IPS-NIHi11 (cell line): Measurements from ENCODE around the gene NEBL.

Experiments used
- DNase-seq: peaks from one replicate; pipeline ENCODE4 v3.0.0; 2012; ENCODE audit warnings: mixed read lengths, low spot score

NEBL gene

DNA sequence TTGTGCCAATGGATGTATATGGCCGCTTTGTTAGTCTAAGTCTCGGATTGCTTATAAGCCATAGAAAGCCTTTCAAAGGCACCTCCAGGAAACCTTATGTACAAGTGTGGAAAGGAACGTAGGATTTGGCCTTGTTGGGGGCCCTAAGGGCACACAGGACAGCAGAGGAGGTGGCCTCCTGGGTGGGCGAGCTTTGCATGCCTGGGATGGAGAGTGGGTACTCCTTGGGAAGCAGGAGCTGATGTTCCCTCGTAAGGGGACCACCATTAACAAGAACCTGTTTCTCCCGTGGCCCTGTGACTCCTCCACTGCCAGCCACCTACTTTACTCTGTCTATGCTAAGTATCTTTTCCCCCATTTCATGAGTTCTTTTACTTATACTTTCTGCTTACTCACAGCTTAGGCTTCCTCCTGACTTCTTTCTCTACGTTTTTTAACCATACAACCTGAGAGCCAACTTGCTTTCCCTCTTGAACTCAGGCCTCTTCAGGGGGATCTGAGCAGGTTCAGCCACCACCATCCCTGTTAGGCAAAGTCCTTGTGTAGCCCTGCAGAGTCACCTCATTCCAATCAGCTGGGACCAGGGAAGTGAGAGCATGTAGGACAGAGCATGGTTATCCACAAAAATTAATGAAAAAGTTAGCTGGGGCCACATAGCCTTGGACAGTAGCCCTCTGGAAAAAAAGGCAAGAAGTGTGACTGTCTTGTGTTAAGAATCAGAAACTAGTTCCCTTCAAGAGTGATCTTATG is 118.9 kb downstream of the NEBL start:
- no peak for DNase-seq

- no peak for DNase-seq
These were observed 120.6 kb downstream of the NEBL start for GRCh38 chr10:20776384-20777118.

DNA sequence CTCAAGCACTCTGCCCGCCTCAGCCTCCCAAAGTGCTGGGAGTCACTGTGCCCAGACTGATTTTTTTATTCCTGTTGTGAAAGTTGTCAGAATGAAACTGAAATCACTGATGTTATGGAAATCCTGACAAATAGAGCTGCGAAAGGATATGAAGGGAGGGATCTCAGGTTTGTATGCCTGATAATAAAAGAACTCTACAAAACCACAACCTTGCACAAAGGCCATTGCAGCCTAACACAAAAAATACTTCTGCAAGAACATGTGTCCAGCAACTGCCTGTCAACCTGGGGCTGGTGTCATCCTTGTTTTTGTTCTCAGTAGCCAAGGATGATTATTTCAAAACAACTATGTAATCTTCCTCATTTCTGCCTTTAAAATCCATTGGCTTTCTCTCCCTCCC is 126.1 kb downstream of the NEBL start:
- DNase-seq, result no peak

DNA sequence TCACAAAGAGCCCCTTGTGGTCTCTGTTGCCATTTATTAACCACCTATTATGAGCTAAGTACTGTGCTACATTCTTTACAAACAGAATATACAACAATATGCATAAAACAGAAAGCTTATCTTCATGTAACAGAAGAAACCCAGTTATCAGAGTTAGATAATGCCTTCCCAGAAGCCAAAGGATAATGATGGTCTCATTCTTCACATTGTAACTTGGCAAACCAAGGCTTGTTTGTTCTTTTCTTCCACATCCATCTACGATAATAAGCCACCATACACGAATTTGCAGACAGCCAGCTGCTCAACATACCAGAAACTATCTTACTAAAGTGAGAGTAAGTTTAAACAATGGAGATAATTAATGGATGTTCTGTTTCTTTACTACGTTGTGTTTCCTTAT is 127.6 kb downstream of the NEBL start:
- DNase-seq, result no peak

GRCh38 chr10:20768843-20769242 is 128.3 kb downstream of the NEBL start:
- no peak for DNase-seq

- no peak for DNase-seq
These were observed 130.1 kb downstream of the NEBL start for GRCh38 chr10:20767028-20767427.

DNA sequence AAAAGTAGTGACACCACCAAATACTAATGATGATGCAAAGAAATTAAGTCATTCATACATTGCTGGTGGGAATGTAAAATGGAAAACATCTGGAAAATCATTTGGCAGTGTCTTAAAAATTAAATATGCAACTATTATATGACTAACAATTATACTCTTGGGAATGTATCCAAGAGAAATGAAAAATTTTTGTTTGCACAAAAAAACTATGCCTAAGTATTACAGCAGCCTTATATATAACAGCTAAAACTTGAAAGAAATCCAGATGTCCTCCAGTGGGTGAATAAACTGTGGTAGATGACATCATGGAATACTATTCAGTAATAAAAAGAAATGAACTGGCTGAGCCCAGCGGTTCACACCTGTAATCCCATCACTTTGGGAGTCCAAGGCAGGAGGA is 132.0 kb downstream of the NEBL start:
- DNase-seq, result no peak

GRCh38 chr10:20760460-20760859 is 136.7 kb downstream of the NEBL start:
- no peak for DNase-seq

- no peak for DNase-seq
These were observed 148.6 kb downstream of the NEBL start for GRCh38 chr10:20748551-20748950.

- DNase-seq, result no peak
These were observed 149.3 kb downstream of the NEBL start for GRCh38 chr10:20747782-20748181.

GRCh38 chr10:20746856-20747255 is 150.3 kb downstream of the NEBL start:
- no peak for DNase-seq

GRCh38 chr10:20745556-20746375 is 151.3 kb downstream of the NEBL start:
- DNase-seq, result no peak

DNA sequence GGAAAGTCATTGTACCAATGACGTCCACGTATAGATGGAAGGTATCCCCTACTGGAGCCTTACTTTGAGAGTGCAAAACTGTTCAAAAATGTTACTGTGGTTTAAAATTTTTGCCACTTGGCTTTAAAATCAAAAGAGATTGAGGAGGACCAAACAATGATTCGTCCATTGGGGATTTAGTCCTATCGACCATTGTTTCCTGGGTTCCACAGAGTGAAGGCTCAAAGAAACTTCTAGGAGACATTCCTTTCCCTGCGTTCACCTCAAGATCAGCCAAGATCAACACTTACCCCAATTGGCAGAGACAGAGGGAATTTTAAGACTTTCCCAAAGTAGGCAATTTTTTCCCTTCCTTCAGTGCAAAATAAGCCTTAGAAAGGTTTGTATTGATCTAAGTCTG is 152.3 kb downstream of the NEBL start:
- DNase-seq, result no peak

DNA sequence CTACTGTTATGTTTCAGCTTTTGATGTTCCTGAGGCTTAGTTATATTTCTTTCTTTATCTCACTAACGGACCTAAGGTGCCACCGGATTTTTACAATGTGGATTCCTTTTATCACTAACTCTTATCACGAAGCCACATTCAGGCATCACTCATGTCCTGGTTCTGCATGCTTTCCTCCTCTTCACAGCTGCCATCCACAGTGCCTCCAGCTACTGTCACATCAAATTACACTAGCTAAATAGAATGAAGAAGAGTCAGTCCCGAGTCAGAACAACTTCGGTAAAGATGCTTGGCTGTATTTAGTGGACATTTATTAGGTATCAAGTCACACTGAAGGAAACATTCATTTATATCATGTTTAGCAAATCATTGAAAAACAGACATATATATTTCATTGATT is 153.2 kb downstream of the NEBL start:
- no peak for DNase-seq

DNA sequence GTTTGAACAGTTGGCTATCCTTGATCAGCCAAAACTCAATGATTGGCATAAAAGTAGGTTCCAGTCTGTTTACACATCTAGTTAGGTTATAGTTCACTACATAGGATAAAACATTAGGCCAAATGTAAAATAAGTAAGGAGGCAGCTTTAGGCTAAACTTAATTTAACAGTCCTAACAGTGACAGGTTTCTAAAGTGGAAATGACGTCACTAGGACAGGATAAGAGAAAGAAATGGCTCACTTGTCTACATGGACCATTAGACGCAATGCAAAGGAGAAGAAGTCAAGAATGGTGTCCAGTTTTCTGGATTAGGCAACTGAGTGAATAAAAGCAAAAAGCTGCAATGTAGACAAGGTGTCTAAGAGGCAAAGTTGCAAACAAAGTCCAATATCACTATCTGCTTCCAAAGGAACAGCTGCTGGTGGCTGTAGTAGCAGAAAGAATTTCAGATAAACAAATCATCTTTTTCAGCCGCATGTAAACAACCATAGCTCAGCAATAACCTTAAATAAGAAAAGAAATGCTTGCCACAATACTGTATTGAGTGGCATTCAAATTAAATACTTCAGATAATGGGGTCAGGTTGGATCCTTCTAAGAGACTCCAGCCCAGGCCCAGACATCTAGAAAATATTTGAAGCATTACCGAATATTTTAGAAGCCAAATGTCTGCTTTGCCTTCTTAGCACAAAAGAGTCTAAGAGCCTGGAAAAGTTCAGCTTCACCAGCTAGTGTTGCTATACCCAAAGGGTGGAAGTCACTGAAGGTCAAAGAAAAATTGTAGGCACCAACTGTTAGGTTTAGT is 154.2 kb downstream of the NEBL start:
- DNase-seq, result no peak

- no peak for DNase-seq
These were observed 157.0 kb downstream of the NEBL start for GRCh38 chr10:20740120-20740519.

GRCh38 chr10:20737107-20737506 is 160.0 kb downstream of the NEBL start:
- DNase-seq, result no peak
